ENCODE results near the gene CCDC78.

GRCh38 chr16:715477-716199 is 10.6 kb downstream of the CCDC78 start:
- TF ChIP-seq POLR2A (IDR thresholded peaks at IDR 0.05; ENCODE audit: low read depth, low read length) (no peak), POLR2AphosphoS5 (IDR thresholded peaks at IDR 0.05; ENCODE audit: low read depth, low read length) (no peak), TAF1 (IDR thresholded peaks at IDR 0.05; ENCODE audit: borderline replicate concordance, low read depth, low read length) (no peak)
